Heart left ventricle (tissue), 13 donors: ENCODE results near the gene RPIA.
A peak's percentile ranks its signal among the peaks of the same experiment; 100 is the strongest.

Source experiments
- POLR2A ChIP-seq, 2 donors: fragments of 450-650 bp; IDR thresholded peaks; one replicate each; pipeline ENCODE4 v1.6.1; 2017; ENCODE audit warnings: antibody characterized with exemption in 2 of 2, mild to moderate bottlenecking in 2 of 2, moderate library complexity in 2 of 2
- TF ChIP-seq, protein P1 (sequence below), 12 donors: fragments of 200-600 bp; sonication (generic) in 4 of 12; IDR thresholded peaks; one replicate each; pipeline versions ENCODE4 v1.5.0 to v1.8.0; 2018 to 2022; ENCODE audit warnings: antibody characterized with exemption in 12 of 12, mild to moderate bottlenecking in 5 of 12
- donor health status: ischemic (EF 13 %, LVEDD 7.1; RV severe dilation, severe dysfunction).
- donor health status: DM: no; HTN: yes; CAD: no.
- donor health status: DM: no; HTN: no; CAD: no.
- donor health status: ischemic (EF 25% LVEDD 6.9; RV normal size, moderate dysfunction).
- donor health status: ischemic (EF 25% LVEDD 5.7; RV mildly dilated, moderate dysfunction).
- donor health status: ischemic (EF 35%, LVEDD 5.7; RV mildly dilated, moderate dysfunction).
- donor health status: nonischemic (EF 11% LVEDD 7.7; RV severe dilation, severe dysfunction).
- donor health status: DM: yes; HTN: yes; CAD: no.
- donor health status: PGD.
- donor health status: ischemic (EF 29% LVEDD 5.4; RV normal size, mild dysfunction).
- donor health status: nonischemic (EF 23%, LVEDD 6.1; RV moderate dilation, normal function).

DNA sequence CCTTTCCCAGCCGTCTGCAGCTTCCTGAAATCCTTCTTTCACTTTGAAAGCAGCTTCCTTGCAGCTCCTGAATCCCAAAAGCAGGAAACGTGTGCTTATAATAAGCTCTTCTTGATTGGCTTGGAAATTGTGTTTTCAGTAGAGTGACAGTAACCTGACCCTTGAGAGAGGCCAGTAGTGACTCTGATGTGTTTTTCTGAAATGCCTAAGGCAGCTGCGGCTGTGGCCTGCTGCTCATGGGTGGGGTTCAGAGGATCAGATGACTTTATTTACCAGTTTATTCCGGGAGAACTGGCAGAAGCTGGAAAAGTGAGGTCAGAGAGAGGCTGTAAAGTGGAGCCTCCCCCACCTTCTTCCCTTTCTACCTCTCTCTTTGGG lies 31.9 kb upstream of the RPIA start:
- TF ChIP-seq, protein P1, sequence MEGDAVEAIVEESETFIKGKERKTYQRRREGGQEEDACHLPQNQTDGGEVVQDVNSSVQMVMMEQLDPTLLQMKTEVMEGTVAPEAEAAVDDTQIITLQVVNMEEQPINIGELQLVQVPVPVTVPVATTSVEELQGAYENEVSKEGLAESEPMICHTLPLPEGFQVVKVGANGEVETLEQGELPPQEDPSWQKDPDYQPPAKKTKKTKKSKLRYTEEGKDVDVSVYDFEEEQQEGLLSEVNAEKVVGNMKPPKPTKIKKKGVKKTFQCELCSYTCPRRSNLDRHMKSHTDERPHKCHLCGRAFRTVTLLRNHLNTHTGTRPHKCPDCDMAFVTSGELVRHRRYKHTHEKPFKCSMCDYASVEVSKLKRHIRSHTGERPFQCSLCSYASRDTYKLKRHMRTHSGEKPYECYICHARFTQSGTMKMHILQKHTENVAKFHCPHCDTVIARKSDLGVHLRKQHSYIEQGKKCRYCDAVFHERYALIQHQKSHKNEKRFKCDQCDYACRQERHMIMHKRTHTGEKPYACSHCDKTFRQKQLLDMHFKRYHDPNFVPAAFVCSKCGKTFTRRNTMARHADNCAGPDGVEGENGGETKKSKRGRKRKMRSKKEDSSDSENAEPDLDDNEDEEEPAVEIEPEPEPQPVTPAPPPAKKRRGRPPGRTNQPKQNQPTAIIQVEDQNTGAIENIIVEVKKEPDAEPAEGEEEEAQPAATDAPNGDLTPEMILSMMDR (IDR thresholded peaks at IDR 0.05), result no peak
- peak in 1 of 2 donors; percentile 28 for TF ChIP-seq POLR2A (IDR thresholded peaks at IDR 0.05)
